NCI-H146 treated with DMSO at 0.1 percent for 48 hours (cell line): ENCODE data around the gene OR2B6.
"Not testable (repeated sequence)": the region's sequence is repeated elsewhere in the genome, so short reads cannot be mapped to it uniquely, and the experiment has no call there.

Experiments used
- DNase-seq: peaks from one replicate; lab custom pipeline; 2025; ENCODE audit not compliant: unreplicated experiment; lab: John Stamatoyannopoulos, UW

Gene OR2B6

GRCh38 chr6:27956941-27957340, at the start of gene OR2B6:
TSS of gene OR2B6 (plus strand) at chr6:27957241. CDS start at chr6:27957241, 0 bp downstream.
- no peak for DNase-seq

- no peak for DNase-seq
These were observed 49.0 kb upstream of the OR2B6 start for GRCh38 chr6:27908017-27908416.

GRCh38 chr6:27911956-27912446, 45.0 kb upstream of the OR2B6 start, which contains the start of gene OR2B2:
TSS of gene OR2B2 (minus strand) at chr6:27912396. CDS start at chr6:27912319, 77 bp downstream.
- no peak for DNase-seq

GRCh38 chr6:27922949-27923348, 34.1 kb upstream of the OR2B6 start:
- no peak for DNase-seq

GRCh38 chr6:27924179-27924578, 32.9 kb upstream of the OR2B6 start:
- no peak for DNase-seq

GRCh38 chr6:27928041-27928440, 29.0 kb upstream of the OR2B6 start:
- DNase-seq = not testable (repeated sequence)

GRCh38 chr6:27929930-27930329, 27.1 kb upstream of the OR2B6 start:
- not testable (repeated sequence) for DNase-seq

GRCh38 chr6:27931209-27931608, 25.8 kb upstream of the OR2B6 start:
- DNase-seq = no peak

- no peak for DNase-seq
These were observed 16.3 kb upstream of the OR2B6 start for GRCh38 chr6:27940766-27941165.

- DNase-seq = peak; percentile 5
These were observed 14.0 kb upstream of the OR2B6 start for GRCh38 chr6:27943072-27943471.

GRCh38 chr6:27948237-27948636, 8.8 kb upstream of the OR2B6 start:
- DNase-seq = no peak

GRCh38 chr6:27951040-27951439, 6.0 kb upstream of the OR2B6 start:
- DNase-seq = no peak

- DNase-seq = no peak
These were observed 475 bp downstream of the OR2B6 start for GRCh38 chr6:27957516-27957915.

GRCh38 chr6:27962506-27962905, 5.5 kb downstream of the OR2B6 start:
- no peak for DNase-seq

- DNase-seq = no peak
These were observed 9.0 kb downstream of the OR2B6 start for GRCh38 chr6:27966044-27966443.

- DNase-seq = no peak
These were observed 9.9 kb downstream of the OR2B6 start for GRCh38 chr6:27966816-27967426.

- no peak for DNase-seq
These were observed 13.4 kb downstream of the OR2B6 start for GRCh38 chr6:27970444-27970843.

- DNase-seq = no peak
These were observed 15.7 kb downstream of the OR2B6 start for GRCh38 chr6:27972750-27973149.

GRCh38 chr6:27977387-27977786, 20.3 kb downstream of the OR2B6 start:
- peak; percentile 54 for DNase-seq

GRCh38 chr6:27978705-27979104, 21.7 kb downstream of the OR2B6 start:
- no peak for DNase-seq

- DNase-seq = peak; percentile 17
These were observed 23.1 kb downstream of the OR2B6 start for GRCh38 chr6:27980111-27980510.

GRCh38 chr6:27986928-27987725, 30.1 kb downstream of the OR2B6 start:
- DNase-seq = no peak
